NCI-H2196 treated with DMSO at 0.1 percent for 48 hours (cell line): ENCODE measurements around the gene VWA2.

Experiments
- DNase-seq: peaks from one replicate; lab custom pipeline; 2025; ENCODE audit not compliant: unreplicated experiment; lab: John Stamatoyannopoulos, UW

Gene VWA2, protein sequence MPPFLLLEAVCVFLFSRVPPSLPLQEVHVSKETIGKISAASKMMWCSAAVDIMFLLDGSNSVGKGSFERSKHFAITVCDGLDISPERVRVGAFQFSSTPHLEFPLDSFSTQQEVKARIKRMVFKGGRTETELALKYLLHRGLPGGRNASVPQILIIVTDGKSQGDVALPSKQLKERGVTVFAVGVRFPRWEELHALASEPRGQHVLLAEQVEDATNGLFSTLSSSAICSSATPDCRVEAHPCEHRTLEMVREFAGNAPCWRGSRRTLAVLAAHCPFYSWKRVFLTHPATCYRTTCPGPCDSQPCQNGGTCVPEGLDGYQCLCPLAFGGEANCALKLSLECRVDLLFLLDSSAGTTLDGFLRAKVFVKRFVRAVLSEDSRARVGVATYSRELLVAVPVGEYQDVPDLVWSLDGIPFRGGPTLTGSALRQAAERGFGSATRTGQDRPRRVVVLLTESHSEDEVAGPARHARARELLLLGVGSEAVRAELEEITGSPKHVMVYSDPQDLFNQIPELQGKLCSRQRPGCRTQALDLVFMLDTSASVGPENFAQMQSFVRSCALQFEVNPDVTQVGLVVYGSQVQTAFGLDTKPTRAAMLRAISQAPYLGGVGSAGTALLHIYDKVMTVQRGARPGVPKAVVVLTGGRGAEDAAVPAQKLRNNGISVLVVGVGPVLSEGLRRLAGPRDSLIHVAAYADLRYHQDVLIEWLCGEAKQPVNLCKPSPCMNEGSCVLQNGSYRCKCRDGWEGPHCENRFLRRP

DNA sequence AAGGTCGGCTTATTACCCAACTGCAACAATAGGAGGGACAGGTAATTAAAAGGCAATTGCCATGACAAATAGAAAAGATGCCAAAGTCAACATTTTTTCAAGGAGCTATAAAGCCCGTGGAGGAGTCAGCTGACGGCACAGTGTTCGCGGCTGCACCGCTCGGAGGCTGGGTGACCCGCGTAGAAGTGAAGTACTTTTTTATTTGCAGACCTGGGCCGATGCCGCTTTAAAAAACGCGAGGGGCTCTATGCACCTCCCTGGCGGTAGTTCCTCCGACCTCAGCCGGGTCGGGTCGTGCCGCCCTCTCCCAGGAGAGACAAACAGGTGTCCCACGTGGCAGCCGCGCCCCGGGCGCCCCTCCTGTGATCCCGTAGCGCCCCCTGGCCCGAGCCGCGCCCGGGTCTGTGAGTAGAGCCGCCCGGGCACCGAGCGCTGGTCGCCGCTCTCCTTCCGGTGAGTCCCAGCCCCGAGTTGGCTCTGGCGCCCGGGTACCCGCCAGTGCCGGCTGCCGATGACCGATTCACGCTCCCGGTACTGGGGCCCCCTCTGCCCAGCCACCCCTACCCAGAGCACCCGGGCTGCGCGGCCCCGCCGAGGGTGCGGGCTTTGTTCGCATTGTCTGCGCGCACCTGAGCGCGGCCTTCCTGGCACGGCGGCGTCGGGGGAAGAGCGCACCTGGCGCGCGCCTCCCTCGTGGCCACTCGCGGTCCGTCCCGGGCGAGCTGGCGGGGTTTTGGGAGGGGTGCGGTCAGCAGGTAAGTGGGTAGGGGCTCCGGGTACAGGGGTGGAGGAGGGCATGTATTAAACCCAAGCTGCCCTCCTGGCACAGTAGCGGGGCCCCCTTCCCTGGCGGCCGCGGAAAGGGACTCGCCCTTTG is at the start of gene VWA2:
TSS of gene VWA2 (plus strand) at position 138 of the 877 bp plus-strand sequence. CDS start 9,460 bp downstream, outside the sequence.
- no peak for DNase-seq

DNA sequence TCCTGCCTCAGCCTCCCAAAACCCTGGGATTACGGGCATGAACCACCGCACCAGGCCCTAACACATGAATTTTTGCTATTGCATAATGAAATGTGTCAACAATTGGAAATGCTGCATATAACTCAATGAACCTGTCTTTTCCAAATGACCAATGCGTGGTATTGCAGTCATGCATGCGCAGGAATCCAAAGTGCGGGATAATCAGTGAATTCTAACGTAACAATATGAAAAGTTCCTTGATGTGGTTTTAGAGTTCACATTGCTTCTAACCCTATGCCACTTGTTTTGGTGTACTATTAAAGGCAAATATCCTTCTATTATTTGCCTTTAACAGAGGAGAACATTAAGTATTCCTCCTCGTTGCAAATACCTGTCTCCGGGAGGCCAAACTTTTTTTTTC is 49.4 kb upstream of the VWA2 start:
- no peak for DNase-seq

DNA sequence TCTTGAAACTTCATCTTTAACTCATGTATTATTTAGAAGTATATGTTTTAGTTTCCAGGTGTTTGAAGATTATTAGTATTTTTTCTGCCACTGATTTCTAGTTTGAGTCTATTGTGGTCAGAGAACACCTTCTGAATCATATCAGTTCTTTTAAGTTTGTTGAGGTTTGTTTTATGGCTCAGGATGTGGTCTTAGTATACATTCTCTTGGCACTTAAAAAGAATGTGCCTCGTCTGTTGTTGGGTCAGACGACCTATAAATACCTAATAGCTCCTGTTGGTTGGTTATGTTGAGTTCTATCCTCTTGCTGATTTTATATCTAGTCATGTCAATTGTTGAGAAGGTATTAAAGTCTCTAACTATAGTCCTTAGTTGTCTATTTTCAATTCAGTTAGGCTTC is 44.0 kb upstream of the VWA2 start:
- no peak for DNase-seq

DNA sequence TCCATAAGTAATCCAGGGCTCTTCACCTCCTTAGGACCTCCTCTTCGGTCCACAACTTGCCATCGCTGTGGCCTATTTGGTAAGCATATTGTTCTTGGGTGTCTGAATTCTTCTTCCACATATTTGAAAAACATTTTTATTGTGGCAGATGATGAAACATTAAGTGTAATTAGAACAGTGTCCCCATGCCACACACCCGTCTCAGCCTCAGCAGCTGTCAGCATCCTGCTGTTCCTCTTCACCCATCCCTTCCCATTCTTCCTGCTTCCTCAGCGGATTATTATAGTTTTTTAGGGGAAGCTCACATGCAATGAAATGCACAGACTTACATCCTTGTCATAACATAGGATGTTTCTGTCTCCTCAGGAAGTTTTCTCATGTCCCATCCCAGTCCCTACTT is 39.8 kb upstream of the VWA2 start:
- DNase-seq = no peak

DNA sequence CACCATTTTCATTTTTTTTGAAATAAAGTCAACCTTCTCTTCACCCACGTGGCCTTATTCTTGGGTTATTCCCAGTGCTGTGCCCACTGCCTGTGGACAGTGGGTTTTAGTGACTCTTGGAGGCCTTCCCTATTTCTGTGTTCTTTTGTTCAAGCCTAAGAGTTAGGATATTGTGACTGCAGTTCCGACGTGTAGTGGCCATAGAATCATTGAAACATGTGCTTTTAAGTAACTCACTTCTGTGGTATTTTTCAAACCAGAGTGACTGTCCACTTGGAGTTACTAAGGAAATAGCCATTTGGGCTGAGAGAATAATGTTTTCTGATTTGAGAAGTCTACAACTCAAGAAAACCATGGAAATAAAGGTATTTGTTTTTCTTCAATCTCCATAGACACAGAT is 36.2 kb upstream of the VWA2 start:
- DNase-seq = no peak

DNA sequence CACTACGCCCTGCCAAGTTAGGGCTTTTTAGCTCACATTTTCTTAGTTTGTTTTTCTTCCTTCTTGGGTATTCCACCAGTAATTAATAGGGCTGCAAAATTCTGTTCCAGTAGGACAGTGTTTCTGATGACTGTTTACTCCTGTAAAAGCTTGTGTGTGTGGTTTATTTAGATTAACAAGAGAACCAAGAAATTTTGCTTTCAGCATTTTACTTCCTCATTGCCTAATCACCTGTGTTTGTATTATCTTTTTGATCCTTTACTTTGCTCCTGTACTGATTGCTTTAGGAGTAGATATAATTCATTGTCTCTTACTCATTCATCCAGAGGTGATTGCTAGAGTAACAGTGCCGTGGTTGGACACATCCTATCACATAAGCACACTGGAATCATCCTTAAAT is 32.2 kb upstream of the VWA2 start:
- no peak for DNase-seq

DNA sequence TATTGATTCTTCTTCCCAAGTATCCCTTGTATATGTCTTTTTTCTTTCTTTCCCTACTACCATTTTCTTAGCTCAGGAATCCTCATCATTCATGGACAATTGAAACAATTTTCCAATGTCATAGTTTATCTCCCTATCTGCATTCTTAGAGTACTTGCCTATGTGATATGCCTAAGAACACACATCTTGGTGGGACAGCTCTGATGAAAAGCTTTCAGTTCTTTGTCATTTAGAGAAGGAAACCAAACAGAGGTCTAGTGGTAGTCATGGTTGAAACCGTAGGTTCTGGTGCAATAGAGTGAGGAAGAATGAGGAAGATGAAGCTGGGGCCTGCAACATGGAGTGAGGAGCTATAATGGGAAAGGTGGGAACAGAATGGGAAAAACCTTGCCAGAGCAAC is 31.7 kb upstream of the VWA2 start:
- no peak for DNase-seq

DNA sequence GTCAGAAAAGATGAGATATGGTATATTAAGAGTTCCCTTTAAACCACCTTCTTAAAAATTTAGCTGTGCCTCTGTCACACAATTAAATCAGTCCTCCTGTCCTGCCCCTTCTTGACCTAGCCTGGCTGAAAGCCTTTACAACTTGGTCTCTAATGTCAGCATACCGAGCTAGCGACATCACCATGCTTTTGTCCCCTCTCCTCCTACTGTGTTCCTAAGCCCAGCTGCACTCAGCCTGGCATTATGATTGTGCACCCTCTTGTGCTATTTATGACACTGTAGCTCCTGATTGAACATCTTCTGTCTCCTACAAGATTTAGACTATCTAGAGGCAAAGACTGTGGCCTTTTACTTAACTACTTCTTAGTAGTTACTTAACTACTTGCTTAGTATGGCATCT is 30.7 kb upstream of the VWA2 start:
- no peak for DNase-seq

DNA sequence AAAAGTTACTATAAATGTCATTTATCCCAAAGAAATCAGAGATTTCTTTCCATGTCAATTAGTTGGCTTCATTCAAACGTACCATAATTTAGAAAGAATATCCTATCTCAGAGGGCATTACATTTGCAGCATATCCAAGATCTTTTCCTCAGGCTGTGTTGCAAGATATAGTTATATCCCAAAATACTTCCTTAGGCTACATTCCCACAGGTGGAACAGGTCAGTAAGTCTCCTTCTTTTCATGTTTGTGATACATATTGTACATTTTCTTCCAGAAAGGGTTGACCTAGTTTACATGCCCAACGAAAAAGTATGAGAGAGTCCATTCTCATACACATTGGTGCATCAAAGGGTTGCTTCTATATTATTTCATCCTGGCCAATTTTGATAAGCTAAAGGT is 26.9 kb upstream of the VWA2 start:
- no peak for DNase-seq

DNA sequence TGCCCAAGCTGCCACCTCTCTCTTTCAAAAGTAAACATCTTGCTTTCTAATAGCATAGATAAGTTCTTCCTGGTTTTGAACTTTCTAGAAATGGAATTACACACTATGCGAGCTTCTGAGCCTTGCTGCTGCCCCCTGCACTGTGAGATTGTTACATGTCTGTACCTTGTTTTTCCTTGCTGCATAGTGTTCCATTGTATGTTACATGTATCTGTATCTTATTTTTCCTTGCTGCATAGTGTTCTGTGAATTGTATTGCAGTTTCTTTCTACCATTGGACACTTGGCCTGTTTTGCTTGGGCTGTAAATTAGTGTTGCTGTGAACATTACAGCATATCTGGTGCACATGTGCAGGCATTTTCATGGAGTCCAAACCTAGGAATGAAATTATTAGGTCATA is 24.0 kb upstream of the VWA2 start:
- DNase-seq = no peak

DNA sequence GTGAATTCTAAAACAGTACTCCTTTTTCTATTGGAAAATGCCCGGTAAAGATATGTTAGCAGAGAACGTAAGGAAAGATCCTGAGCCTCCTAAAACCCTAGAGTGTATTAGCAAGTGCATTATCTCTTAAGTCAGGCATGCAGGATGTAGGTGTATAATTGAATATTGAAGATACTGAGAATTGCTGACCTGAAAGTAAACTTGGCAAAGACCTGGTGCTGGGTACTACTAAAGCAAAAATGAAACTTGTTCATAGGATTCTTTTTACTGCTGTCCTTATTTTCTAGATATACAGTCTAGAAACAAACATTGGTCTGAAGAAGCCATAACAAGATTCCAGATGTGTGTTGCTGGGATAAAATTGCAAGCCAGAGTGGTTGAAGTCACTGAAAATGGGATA is 18.8 kb upstream of the VWA2 start:
- no peak for DNase-seq

DNA sequence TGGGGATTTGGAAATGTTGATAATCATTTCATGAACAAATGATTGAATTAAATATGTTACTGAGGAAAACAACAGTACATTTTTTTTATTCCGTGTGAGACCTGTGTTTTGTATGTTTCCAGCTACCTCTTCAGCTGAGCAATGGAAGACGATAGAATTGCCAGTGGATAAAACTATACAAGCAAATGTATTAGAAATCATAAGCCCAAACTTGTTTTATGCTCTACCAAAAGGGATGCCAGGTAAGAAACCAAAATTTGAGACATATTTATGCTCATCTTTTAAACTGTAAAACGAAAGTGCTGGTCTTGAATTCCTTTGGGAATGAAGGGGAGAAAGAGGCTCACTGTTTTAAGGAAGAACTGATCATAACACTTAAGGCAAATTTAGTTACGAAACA is 17.8 kb upstream of the VWA2 start:
- DNase-seq = no peak

DNA sequence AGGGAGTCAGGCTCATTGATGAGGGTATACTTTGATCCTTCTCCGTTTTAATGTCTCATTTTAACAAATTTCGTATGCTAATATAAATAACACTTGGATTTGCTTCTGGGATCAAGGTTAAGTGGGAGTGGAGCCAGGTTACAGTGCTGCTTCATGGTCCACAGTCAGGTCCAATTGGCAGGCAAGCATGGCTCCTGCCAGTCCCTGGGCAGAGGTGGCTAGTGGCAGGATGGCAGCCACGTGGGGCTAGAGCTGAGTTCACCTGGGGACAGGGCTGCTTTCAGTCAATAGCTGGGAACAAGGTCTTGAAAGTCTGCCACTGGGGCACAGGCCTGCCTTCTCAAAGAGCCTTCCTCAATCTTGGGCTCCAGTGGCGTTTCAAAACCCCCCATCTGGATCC is 16.0 kb upstream of the VWA2 start:
- no peak for DNase-seq

DNA sequence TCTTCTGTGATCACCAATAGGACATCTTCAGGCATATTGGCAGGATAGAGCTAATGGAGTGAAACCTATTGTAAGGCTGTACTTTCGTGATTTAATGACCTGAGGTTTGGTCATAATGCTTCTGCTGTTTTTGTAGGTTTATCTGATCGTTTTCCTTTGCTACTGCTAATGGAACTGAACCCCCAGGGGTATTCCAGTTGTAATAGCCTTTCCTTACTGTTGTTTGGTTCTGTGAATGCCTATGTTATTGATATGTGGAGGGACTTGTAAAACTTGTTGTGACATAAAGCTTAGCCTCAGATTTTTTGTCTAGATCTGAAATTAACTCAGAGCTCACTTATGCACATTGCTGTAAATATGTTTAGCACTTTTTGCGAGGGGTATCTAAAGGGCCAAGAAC is 10.9 kb upstream of the VWA2 start:
- DNase-seq = no peak

DNA sequence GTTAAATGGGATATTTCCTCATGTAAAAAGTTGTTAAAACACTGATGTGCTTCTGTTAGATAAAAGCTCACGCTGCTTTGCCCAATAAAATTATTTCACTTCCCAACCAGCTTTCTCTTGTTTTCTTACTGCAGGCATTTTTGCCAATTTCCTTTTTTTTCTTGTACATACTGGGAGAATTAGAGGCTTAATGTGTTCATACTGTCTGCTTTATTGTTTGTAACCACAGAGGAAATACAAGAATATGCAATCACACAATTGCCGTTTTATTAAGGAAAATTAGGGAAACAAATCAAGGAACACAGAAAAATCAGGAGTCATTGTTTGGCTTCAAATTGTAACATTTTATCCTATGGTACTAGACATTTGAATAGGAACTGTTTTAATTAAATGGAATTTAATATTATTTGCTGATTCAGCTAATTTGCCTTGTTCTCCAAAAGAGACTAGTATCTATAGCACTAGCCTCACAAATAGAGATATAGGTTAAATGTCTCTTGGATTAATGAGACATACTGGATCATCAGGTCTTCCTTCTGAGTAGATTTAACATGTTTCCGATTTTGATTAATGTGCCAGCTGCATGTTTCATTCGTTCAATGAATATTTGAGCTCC is 6.4 kb upstream of the VWA2 start:
- no peak for DNase-seq

DNA sequence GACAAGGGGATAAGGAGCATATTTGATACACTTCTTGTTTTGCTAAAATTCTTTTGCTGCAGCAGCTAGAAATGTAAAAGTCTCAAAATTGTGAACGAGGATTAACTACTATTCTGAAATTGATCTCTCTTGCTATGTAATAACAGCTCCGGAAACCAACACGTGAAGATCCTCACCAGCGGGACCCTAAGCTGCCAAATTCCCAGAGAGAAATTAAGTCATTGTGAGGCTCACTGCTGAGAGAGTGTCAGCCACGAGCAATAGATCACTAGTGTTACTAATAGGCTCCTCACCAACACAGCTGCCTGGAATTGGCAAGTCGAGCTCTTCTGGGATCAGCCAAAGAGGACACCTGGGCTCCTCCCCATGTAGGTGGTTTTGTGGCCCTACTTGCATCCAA is 5.6 kb upstream of the VWA2 start:
- no peak for DNase-seq

DNA sequence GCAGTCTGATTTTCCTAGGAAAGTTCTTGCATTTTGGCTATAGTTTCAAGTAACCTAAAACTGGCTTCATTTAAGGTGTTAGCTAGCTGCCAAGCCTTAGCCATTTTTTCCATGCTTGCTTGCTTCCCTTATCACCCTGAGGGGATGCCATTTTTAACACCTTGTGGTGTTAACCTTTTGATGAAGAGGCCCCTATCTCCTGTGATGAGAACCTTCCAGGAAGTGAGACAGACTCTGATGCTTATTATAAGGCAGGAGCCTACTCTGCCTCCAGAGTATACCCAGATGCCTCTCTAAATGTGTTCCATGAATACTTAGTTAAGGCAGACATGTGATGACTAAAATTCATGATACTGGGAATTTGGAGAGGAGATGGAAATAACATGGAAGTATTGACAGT is 4.9 kb upstream of the VWA2 start:
- DNase-seq = no peak

DNA sequence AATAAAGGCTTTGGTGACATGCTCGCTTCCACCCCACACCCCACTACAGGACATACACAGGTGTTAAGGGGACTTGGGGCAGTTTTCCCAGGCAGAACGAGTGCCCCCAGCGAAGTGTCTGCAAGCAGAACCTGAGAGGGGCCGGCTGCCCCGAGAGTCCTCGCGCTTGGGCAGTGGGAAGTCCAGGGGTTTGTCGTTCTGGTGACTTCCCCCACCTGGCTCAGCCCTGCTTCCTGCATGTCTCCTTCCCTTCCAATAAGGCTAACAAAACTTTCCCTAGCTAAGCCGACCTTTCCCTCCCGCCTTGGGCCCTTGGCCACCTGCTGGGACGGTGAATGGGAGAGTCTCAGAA is 916 bp downstream of the VWA2 start:
- no peak for DNase-seq

DNA sequence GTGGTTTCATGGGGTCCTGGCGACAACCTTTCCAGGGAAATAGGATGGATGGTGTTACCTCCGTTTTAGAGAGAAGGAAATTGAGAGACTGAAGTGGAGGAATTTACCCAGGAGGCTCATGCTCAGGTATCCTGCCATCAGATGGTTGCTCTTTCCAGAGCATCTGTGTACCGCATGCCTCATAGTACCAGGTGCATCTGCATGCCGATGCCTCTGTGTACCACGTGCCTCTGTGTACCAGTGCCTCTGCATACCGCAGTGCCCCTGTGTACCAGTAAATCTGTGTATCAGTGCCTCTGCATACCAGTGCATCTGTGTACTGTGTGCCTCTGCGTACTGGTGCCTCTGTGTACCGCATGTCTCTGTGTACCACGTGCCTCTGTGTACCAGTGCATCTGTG is 3.2 kb downstream of the VWA2 start:
- no peak for DNase-seq

DNA sequence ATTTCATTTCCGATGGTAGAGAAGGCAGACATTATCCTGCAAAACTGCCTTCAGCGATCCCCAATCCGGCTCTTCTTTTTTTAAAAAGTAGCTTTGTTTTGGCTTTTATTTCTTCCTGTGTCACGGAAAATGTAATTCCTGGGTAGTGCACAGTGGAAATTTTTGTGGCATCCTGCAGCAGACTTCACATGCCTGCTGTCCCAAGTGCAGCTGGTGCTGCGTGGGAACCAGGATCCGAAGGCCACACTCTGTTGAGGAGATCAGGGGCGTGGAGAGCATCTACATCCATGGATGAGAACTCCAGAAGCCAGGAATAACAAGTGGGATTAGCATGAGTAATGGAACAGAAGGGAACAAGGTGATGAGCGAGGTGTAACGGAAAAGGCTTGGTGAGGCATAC is 4.6 kb downstream of the VWA2 start:
- no peak for DNase-seq

DNA sequence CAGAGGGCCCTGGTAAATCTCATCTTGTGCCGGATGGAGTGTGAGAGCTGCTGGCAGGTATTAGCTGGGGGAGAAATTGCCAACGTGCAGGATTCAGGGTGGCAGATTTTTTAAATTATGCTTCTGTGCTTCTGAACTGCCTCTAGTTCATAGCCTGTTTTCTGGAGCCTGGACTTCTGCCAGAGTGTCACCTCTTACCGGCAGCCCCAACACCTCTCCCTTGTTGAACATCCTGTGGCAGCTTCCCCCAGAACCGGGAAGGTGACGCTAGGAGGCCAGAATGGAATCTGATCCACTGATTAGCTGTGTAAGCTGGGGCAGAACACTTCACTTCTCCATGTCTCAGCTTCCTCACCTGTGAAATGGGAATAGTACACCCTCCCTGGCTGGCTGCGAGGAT is 5.1 kb downstream of the VWA2 start:
- DNase-seq = no peak
